ENCODE results near the gene TMC6. TPM values are rescaled to one million over a fixed set of nuclear protein-coding genes. Genes with fewer than 3 reads are reported as not detected.

The TMC6 gene
- total and polyA plus RNA-seq, 4 donors, result 7.7 to 61.9 (median 13.3) TPM

- Histone ChIP-seq H3K36me3 (ENCODE audit: control insufficient read depth in 4 of 4, insufficient read depth in 3 of 4, low read depth in 1 of 4, low read length in 3 of 4) (peaks cover 0 to 3% (median 0%) of the 10 kb centered on the region in 4 donors), H3K9ac (ENCODE audit: low read depth in 1 of 2, low read length in 2 of 2) (no peak overlapping the region), H3K27ac (ENCODE audit: low read depth in 1 of 2, low read length in 2 of 2) (peak overlapping the region; percentile 80 to 81), H3K27me3 (ENCODE audit: control insufficient read depth in 4 of 4, insufficient read depth in 4 of 4, low read length in 3 of 4) (no peaks in the 10 kb centered on the region), H3K4me3 (ENCODE audit: low read depth in 1 of 3, low read length in 3 of 3) (no peak overlapping the region), H3K4me1 (ENCODE audit: control insufficient read depth in 4 of 4, insufficient read depth in 4 of 4, low read length in 3 of 4) (peaks cover 3 to 37% (median 15%) of the 10 kb centered on the region in 4 donors), H3K9me3 (ENCODE audit: control insufficient read depth in 4 of 4, low read length in 3 of 4) (no peaks in the 10 kb centered on the region)
- no peak for TF ChIP-seq RAD21 (IDR thresholded peaks at IDR 0.05)
- TF ChIP-seq FOXA1 (IDR thresholded peaks at IDR 0.05), result no peak
- TF ChIP-seq YY1 (IDR thresholded peaks at IDR 0.05), result no peak
- TF ChIP-seq JUND (IDR thresholded peaks at IDR 0.05), result no peak
- TF ChIP-seq, protein P1, sequence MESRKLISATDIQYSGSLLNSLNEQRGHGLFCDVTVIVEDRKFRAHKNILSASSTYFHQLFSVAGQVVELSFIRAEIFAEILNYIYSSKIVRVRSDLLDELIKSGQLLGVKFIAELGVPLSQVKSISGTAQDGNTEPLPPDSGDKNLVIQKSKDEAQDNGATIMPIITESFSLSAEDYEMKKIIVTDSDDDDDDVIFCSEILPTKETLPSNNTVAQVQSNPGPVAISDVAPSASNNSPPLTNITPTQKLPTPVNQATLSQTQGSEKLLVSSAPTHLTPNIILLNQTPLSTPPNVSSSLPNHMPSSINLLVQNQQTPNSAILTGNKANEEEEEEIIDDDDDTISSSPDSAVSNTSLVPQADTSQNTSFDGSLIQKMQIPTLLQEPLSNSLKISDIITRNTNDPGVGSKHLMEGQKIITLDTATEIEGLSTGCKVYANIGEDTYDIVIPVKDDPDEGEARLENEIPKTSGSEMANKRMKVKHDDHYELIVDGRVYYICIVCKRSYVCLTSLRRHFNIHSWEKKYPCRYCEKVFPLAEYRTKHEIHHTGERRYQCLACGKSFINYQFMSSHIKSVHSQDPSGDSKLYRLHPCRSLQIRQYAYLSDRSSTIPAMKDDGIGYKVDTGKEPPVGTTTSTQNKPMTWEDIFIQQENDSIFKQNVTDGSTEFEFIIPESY (IDR thresholded peaks at IDR 0.05), result no peak
- TF ChIP-seq GABPA (IDR thresholded peaks at IDR 0.05 in 1 of 2, conservative IDR thresholded peaks at IDR 0.05 in 1 of 2), result no peak
- TF ChIP-seq EGR1 (IDR thresholded peaks at IDR 0.05; ENCODE audit: low read depth in 2 of 2), result no peak
- WGBS, result 63% methylated on average over 6 of the region's 6 CpGs
- no peak for DNase-seq (ENCODE audit: low spot score)
Observed at GRCh38 chr17:78126895-78127238, 1.7 kb downstream of the TMC6 start.

DNA sequence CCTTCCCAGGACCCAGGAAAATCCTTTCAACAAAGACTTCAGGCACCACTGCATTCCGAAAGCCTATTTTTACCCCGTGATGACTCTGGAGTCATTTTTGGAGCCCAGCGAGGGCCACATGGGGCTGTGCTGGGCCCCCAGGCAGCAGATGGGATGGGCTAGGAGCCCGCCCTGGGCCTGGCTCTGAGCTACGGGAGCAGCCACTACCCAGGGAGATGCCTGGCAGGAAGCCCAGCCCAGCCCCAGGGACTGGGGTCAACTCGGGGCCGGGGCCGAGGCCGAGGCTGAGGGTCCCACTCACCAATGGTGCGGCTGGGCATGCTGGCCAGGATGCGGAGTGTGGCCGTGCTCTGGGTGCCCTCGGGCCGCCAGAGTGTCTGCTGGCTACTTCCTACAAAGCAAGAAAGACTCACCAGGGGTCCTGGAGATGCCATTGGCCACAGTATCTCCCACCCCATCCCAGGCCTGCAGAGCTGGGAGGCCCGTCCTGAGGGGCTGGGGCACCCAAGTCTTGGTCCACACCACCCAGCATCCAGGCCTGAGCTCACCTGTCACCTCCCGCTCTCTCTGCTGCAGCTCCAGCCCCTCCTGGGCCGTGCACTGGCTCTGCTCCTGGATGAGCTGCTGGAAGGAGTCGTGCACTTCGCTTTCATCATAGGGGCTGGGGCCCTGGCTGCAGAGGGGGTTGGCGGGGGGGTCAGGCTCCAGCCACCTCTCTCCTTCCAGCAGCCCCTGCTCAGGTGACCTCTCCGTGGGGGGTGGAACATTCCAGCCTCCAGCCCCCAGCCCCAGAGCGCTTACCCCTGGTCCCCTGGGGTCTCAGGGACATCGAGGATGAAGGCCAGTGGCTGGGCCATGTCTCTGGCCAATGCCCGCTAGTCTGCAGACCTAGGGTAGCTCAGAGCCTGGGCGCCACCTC is 2.3 kb downstream of the TMC6 start:
- Histone ChIP-seq H3K4me3 (ENCODE audit: low read depth in 1 of 3, low read length in 3 of 3) (no peak overlapping the region), H3K27me3 (ENCODE audit: control insufficient read depth in 4 of 4, insufficient read depth in 4 of 4, low read length in 3 of 4) (no peaks in the 10 kb centered on the region), H3K9ac (ENCODE audit: low read depth in 1 of 2, low read length in 2 of 2) (no peak overlapping the region), H3K9me3 (ENCODE audit: control insufficient read depth in 4 of 4, low read length in 3 of 4) (no peaks in the 10 kb centered on the region), H3K4me1 (ENCODE audit: control insufficient read depth in 4 of 4, insufficient read depth in 4 of 4, low read length in 3 of 4) (peaks cover 3 to 41% (median 15%) of the 10 kb centered on the region in 4 donors), H3K27ac (ENCODE audit: low read depth in 1 of 2, low read length in 2 of 2) (no peak overlapping the region), H3K36me3 (ENCODE audit: control insufficient read depth in 4 of 4, insufficient read depth in 3 of 4, low read depth in 1 of 4, low read length in 3 of 4) (peaks cover 0 to 3% (median 0%) of the 10 kb centered on the region in 4 donors)
- DNase-seq (ENCODE audit: low spot score), result no peak
- no peak for TF ChIP-seq YY1 (IDR thresholded peaks at IDR 0.05)
- TF ChIP-seq FOXA2 (IDR thresholded peaks at IDR 0.05), result no peak
- no peak for TF ChIP-seq HNF4A (conservative IDR thresholded peaks at IDR 0.05)
- no peak for TF ChIP-seq NR2F2 (IDR thresholded peaks at IDR 0.05)
- TF ChIP-seq, protein P2, sequence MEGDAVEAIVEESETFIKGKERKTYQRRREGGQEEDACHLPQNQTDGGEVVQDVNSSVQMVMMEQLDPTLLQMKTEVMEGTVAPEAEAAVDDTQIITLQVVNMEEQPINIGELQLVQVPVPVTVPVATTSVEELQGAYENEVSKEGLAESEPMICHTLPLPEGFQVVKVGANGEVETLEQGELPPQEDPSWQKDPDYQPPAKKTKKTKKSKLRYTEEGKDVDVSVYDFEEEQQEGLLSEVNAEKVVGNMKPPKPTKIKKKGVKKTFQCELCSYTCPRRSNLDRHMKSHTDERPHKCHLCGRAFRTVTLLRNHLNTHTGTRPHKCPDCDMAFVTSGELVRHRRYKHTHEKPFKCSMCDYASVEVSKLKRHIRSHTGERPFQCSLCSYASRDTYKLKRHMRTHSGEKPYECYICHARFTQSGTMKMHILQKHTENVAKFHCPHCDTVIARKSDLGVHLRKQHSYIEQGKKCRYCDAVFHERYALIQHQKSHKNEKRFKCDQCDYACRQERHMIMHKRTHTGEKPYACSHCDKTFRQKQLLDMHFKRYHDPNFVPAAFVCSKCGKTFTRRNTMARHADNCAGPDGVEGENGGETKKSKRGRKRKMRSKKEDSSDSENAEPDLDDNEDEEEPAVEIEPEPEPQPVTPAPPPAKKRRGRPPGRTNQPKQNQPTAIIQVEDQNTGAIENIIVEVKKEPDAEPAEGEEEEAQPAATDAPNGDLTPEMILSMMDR (IDR thresholded peaks at IDR 0.05; ENCODE audit: low read depth, low read length, missing input control), result no peak
- TF ChIP-seq, protein P3, sequence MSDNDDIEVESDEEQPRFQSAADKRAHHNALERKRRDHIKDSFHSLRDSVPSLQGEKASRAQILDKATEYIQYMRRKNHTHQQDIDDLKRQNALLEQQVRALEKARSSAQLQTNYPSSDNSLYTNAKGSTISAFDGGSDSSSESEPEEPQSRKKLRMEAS (IDR thresholded peaks at IDR 0.05), result no peak
- TF ChIP-seq HNF4G (IDR thresholded peaks at IDR 0.05), result no peak
- TF ChIP-seq RXRA (IDR thresholded peaks at IDR 0.05), result no peak
- no peak for TF ChIP-seq JUND (IDR thresholded peaks at IDR 0.05)
- TF ChIP-seq RAD21 (IDR thresholded peaks at IDR 0.05), result no peak
- TF ChIP-seq, protein P4, sequence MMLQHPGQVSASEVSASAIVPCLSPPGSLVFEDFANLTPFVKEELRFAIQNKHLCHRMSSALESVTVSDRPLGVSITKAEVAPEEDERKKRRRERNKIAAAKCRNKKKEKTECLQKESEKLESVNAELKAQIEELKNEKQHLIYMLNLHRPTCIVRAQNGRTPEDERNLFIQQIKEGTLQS (IDR thresholded peaks at IDR 0.05), result no peak
- TF ChIP-seq TAF1 (conservative IDR thresholded peaks at IDR 0.05), result no peak
- no peak for TF ChIP-seq GABPA (IDR thresholded peaks at IDR 0.05 in 1 of 2, conservative IDR thresholded peaks at IDR 0.05 in 1 of 2)
- TF ChIP-seq, protein P5, sequence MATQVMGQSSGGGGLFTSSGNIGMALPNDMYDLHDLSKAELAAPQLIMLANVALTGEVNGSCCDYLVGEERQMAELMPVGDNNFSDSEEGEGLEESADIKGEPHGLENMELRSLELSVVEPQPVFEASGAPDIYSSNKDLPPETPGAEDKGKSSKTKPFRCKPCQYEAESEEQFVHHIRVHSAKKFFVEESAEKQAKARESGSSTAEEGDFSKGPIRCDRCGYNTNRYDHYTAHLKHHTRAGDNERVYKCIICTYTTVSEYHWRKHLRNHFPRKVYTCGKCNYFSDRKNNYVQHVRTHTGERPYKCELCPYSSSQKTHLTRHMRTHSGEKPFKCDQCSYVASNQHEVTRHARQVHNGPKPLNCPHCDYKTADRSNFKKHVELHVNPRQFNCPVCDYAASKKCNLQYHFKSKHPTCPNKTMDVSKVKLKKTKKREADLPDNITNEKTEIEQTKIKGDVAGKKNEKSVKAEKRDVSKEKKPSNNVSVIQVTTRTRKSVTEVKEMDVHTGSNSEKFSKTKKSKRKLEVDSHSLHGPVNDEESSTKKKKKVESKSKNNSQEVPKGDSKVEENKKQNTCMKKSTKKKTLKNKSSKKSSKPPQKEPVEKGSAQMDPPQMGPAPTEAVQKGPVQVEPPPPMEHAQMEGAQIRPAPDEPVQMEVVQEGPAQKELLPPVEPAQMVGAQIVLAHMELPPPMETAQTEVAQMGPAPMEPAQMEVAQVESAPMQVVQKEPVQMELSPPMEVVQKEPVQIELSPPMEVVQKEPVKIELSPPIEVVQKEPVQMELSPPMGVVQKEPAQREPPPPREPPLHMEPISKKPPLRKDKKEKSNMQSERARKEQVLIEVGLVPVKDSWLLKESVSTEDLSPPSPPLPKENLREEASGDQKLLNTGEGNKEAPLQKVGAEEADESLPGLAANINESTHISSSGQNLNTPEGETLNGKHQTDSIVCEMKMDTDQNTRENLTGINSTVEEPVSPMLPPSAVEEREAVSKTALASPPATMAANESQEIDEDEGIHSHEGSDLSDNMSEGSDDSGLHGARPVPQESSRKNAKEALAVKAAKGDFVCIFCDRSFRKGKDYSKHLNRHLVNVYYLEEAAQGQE (IDR thresholded peaks at IDR 0.05), result no peak
- WGBS, result 70% methylated on average over 25 of the region's 25 CpGs
